B cell (primary cell): Measurements from ENCODE around the gene ATG4B.

Experiments used
- EZH2 ChIP-seq: IDR thresholded peaks from 2 replicates; pipeline ENCODE4 v1.6.1; 2012; ENCODE audit warnings: borderline replicate concordance, low read depth, mild to moderate bottlenecking, moderate library complexity, low read length; ENCODE audit not compliant: insufficient read depth, poor library complexity, severe bottlenecking
- TF ChIP-seq, protein P1 (sequence below): fragments of 200-600 bp; IDR thresholded peaks from one replicate; pipeline ENCODE4 v1.8.0; 2022; ENCODE audit warnings: antibody characterized with exemption, mild to moderate bottlenecking

DNA sequence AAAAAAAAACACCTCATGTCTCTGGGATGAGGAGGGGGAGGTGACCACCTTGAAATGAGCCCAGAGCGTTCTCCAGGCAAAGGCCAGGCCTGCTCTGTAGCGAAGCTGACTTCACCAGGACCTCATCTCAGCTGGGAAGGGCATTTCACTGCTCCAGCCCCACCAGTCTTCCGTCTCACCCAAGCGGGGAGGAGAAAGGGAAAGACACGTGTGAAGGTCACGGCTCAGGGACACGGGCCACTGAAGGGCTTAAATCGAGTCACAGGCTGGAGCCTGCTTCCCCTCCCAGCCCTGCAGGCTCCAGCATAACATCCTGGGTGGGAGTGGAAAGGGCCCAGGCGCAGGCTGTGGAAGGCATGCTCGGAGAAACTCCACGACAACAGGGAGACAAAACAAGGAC is 18.7 kb upstream of the ATG4B start:
- TF ChIP-seq, protein P1, sequence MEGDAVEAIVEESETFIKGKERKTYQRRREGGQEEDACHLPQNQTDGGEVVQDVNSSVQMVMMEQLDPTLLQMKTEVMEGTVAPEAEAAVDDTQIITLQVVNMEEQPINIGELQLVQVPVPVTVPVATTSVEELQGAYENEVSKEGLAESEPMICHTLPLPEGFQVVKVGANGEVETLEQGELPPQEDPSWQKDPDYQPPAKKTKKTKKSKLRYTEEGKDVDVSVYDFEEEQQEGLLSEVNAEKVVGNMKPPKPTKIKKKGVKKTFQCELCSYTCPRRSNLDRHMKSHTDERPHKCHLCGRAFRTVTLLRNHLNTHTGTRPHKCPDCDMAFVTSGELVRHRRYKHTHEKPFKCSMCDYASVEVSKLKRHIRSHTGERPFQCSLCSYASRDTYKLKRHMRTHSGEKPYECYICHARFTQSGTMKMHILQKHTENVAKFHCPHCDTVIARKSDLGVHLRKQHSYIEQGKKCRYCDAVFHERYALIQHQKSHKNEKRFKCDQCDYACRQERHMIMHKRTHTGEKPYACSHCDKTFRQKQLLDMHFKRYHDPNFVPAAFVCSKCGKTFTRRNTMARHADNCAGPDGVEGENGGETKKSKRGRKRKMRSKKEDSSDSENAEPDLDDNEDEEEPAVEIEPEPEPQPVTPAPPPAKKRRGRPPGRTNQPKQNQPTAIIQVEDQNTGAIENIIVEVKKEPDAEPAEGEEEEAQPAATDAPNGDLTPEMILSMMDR: no peak
- TF ChIP-seq EZH2: no peak
